GM12878 (cell line): ENCODE results near the gene TSGA10. TPM values are rescaled to one million over a fixed set of nuclear protein-coding genes. Genes with fewer than 3 reads are reported as not detected.

Source experiments
- ATAC-seq: fragments of 200-7000 bp; cut with Tn5 transposase; 3 replicates; pipeline ENCODE4 v1.9.1; 2020; ENCODE audit warnings: mild to moderate bottlenecking, moderate library complexity
- BruUV-seq: library from RNA; stranded (reverse); fragments of 400-500 nt; replicated peaks from 2 replicates; lab custom pipeline; 2021; lab: Mats Ljungman, UMichigan
- CTCF ChIA-PET: fragments of 300-600 bp; sonication (Branson Sonifier 250); formaldehyde crosslinking; extraction: SDS; loops from one replicate; lab custom pipeline; 2021; ENCODE audit warnings: inconsistent platforms; lab: Yijun Ruan, JAX
- POLR2A ChIA-PET: fragments of 350-600 bp; formaldehyde crosslinking; extraction: SDS; loops from one replicate; lab custom pipeline; 2021; ENCODE audit warnings: inconsistent platforms; lab: Charles Lee
- RAD21 ChIA-PET: fragments of 300-600 bp; sonication (Branson Sonifier 250); formaldehyde crosslinking; loops from one replicate; lab custom pipeline; 2023; ENCODE audit warnings: antibody characterized with exemption; ENCODE audit not compliant: unreplicated experiment; lab: Charles Lee
- SMC1A ChIA-PET: fragments of 300-600 bp; sonication (Branson Sonifier 250); formaldehyde crosslinking; loops from one replicate; lab custom pipeline; 2023; ENCODE audit not compliant: unreplicated experiment, uncharacterized antibody; lab: Charles Lee
- DNase-seq: peaks from one replicate; pipeline ENCODE4 v3.0.0-alpha.2; 2011; ENCODE audit warnings: low read depth, low spot score
- FAIRE-seq: peaks from 3 replicates; lab custom pipeline; 2011; peaks lifted over from hg19 to GRCh38; lab: Jason Lieb, UNC
- H2AFZ ChIP-seq: 2 replicates; pipeline ENCODE4 v1.6.0; 2011; ENCODE audit warnings: low read depth, low read length, control low read depth; ENCODE audit not compliant: control insufficient read depth
- H3K27ac ChIP-seq: 2 replicates; pipeline ENCODE4 v1.5.1; 2011; ENCODE audit warnings: control low read depth; ENCODE audit not compliant: control insufficient read depth, insufficient read depth
- H3K27me3 ChIP-seq, 2 experiments: replicated peaks in 1 of 2; 2 replicates each; pipeline versions ENCODE4 v1.6.0 to v1.6.1; 2011; ENCODE audit warnings: low read length in 1 of 2; ENCODE audit not compliant: control insufficient read depth in 2 of 2, insufficient read depth in 2 of 2
- H3K36me3 ChIP-seq, 2 experiments: 2 replicates each; pipeline ENCODE4 v1.5.1; 2011; ENCODE audit warnings: low read length in 1 of 2; ENCODE audit not compliant: control insufficient read depth in 2 of 2, insufficient read depth in 2 of 2
- H3K4me1 ChIP-seq: 2 replicates; pipeline ENCODE4 v1.6.1; 2011; ENCODE audit warnings: mild to moderate bottlenecking, low read length, moderate library complexity, mixed read lengths; ENCODE audit not compliant: control insufficient read depth, insufficient read depth
- H3K4me2 ChIP-seq: 2 replicates; pipeline ENCODE4 v1.6.0; 2011; ENCODE audit warnings: control low read depth; ENCODE audit not compliant: control insufficient read depth, insufficient read depth
- H3K4me3 ChIP-seq: fragments of 200-600 bp; sonication (generic); 2 replicates; pipeline ENCODE4 v1.5.1; 2016
- H3K79me2 ChIP-seq: 2 replicates; pipeline ENCODE4 v1.6.0; 2011; ENCODE audit warnings: low read length; ENCODE audit not compliant: control insufficient read depth, insufficient read depth
- H3K9ac ChIP-seq: 2 replicates; pipeline ENCODE4 v1.8.0; 2011; ENCODE audit warnings: low read length, control low read depth, mixed read lengths; ENCODE audit not compliant: control insufficient read depth, insufficient read depth
- H3K9me3 ChIP-seq: replicated peaks from 3 replicates; pipeline ENCODE4 v1.5.1; 2011; ENCODE audit warnings: mild to moderate bottlenecking, low read length; ENCODE audit not compliant: control insufficient read depth, insufficient read depth
- H4K20me1 ChIP-seq: 2 replicates; pipeline ENCODE4 v1.6.0; 2011; ENCODE audit not compliant: control insufficient read depth, insufficient read depth
- EP300 ChIP-seq, 2 experiments: fragments of 150-350 bp in 1 of 2; IDR thresholded peaks; 2 replicates each; pipeline ENCODE4 v1.6.1; 2011 to 2012; ENCODE audit warnings: low read depth in 2 of 2, low read length in 2 of 2, borderline replicate concordance in 1 of 2, improper control_type of control experiment in 1 of 2, inconsistent platforms in 1 of 2; ENCODE audit not compliant: control insufficient read depth in 1 of 2
- ESRRA ChIP-seq: IDR thresholded peaks from 2 replicates; pipeline ENCODE4 v1.6.1; 2012; ENCODE audit warnings: mild to moderate bottlenecking, low read length, improper control_type of control experiment
- EZH2 ChIP-seq: IDR thresholded peaks from 2 replicates; pipeline ENCODE4 v1.6.1; 2012; ENCODE audit warnings: low read depth, mild to moderate bottlenecking, control low read depth, inconsistent platforms, low read length, borderline replicate concordance; ENCODE audit not compliant: control insufficient read depth
- FOXM1 ChIP-seq: IDR thresholded peaks from 2 replicates; pipeline ENCODE4 v1.6.1; 2012; ENCODE audit warnings: low read depth, mild to moderate bottlenecking, inconsistent platforms, low read length, moderate library complexity
- HCFC1 ChIP-seq: fragments of 150-350 bp; IDR thresholded peaks from 2 replicates; pipeline ENCODE4 v1.6.1; 2014; ENCODE audit warnings: low read length
- MEF2B ChIP-seq: fragments of 450-650 bp; IDR thresholded peaks from 2 replicates; pipeline ENCODE4 v1.6.1; 2018; ENCODE audit warnings: mild to moderate bottlenecking, moderate library complexity; ENCODE audit not compliant: partially characterized antibody, poor library complexity, severe bottlenecking
- MYC ChIP-seq: IDR thresholded peaks from 2 replicates; pipeline ENCODE4 v1.6.1; 2011; ENCODE audit warnings: mild to moderate bottlenecking, low read length, moderate library complexity, inconsistent platforms; ENCODE audit not compliant: insufficient read depth, insufficient replicate concordance, insufficient read length, severe bottlenecking
- NFIC ChIP-seq: IDR thresholded peaks from 2 replicates; pipeline ENCODE4 v1.6.1; 2012; ENCODE audit warnings: low read depth, mild to moderate bottlenecking, inconsistent platforms, low read length, moderate library complexity
- NR2C1 ChIP-seq: fragments of 450-650 bp; IDR thresholded peaks from 2 replicates; pipeline ENCODE4 v1.6.1; 2017; ENCODE audit warnings: antibody characterized with exemption, mild to moderate bottlenecking, moderate library complexity
- NRF1 ChIP-seq: conservative IDR thresholded peaks from 2 replicates; pipeline ENCODE4 v1.6.1; 2011; ENCODE audit warnings: mild to moderate bottlenecking, low read depth, low read length, improper control_type of control experiment
- RB1 ChIP-seq: fragments of 450-650 bp; formaldehyde crosslinking; IDR thresholded peaks from 2 replicates; pipeline ENCODE4 v1.6.1; 2017; ENCODE audit warnings: mild to moderate bottlenecking, borderline replicate concordance
- SREBF1 ChIP-seq: IDR thresholded peaks from 2 replicates; pipeline ENCODE4 v1.6.1; 2012; ENCODE audit warnings: mild to moderate bottlenecking, low read length
- SREBF2 ChIP-seq: IDR thresholded peaks from 2 replicates; pipeline ENCODE4 v1.6.1; 2012; ENCODE audit warnings: mild to moderate bottlenecking, low read length
- TARDBP ChIP-seq: IDR thresholded peaks from 2 replicates; pipeline ENCODE4 v1.6.1; 2016; ENCODE audit warnings: borderline replicate concordance
- ZNF217 ChIP-seq: fragments of 450-650 bp; IDR thresholded peaks from 2 replicates; pipeline ENCODE4 v1.6.1; 2017; ENCODE audit warnings: antibody characterized with exemption, mild to moderate bottlenecking
- ZZZ3 ChIP-seq: IDR thresholded peaks from 2 replicates; pipeline ENCODE4 v1.6.1; 2011; ENCODE audit warnings: low read depth; ENCODE audit not compliant: control insufficient read depth, insufficient read length
- WGBS: methylation state at CpG from one replicate; pipeline ENCODE4 v1.1.6; 2016; ENCODE audit warnings: low lambda C conversion rate; ENCODE audit not compliant: insufficient replicate concordance, insufficient coverage; ENCODE audit errors: missing lambda C conversion rate; 5-methylcytosine and 5-hydroxymethylcytosine counted together
- in situ Hi-C: fragments of 300-500 bp; cut with MboI; formaldehyde crosslinking; loops from 9 replicates; pipeline ENCODE4 v1.14.3; 2018; ENCODE audit warnings: mixed read lengths
- intact Hi-C: fragments of 100-400 bp; cut with micrococcal nuclease; formaldehyde crosslinking; loops from one replicate; pipeline ENCODE4 v1.14.2; 2022; ENCODE audit not compliant: unreplicated experiment
- polyA plus RNA-seq, 11 experiments: library from polyadenylated mRNA; depleted of rRNA in 4 of 11; unstranded in 6 of 11; stranded (reverse) in 5 of 11; fragments of >200 nt; fragmentation: Nextera tagmentation in 4 of 11; fragmentation: Illumina TruSeq in 1 of 11; extraction: Ambion mirVana in 4 of 11; extraction: Trizol in 1 of 11; gene quantifications; 1 replicate in 1 of 11; 2 replicates in 10 of 11; pipeline versions ENCODE4 v1.2.1 to v1.2.3, GENCODE V29; 2011 to 2016; ENCODE audit warnings: inconsistent platforms in 2 of 11, missing spikeins in 2 of 11, low read depth in 1 of 11
- total RNA-seq, 4 experiments: library from RNA; depleted of rRNA in 3 of 4; stranded (reverse); fragments of >200 nt in 3 of 4; fragmentation: Illumina TruSeq in 1 of 4; extraction: Trizol in 1 of 4; gene quantifications; 2 replicates each; pipeline versions ENCODE4 v1.2.1 to v1.2.3, GENCODE V29; 2013 to 2021
- TF ChIP-seq, protein P1 (sequence below): IDR thresholded peaks from 2 replicates; pipeline ENCODE4 v1.6.1; 2011; ENCODE audit warnings: low read depth, low read length, improper control_type of control experiment, borderline replicate concordance
- TF ChIP-seq, protein P2 (sequence below): fragments of 150-350 bp; IDR thresholded peaks from 2 replicates; pipeline ENCODE4 v1.6.1; 2016; ENCODE audit warnings: low read depth, low read length
- TF ChIP-seq, protein P3 (sequence below): IDR thresholded peaks from 2 replicates; pipeline ENCODE4 v1.6.1; 2012; ENCODE audit warnings: low read length, inconsistent platforms

The TSGA10 gene
- total and polyA plus RNA-seq, 10 of the 15 experiments (the other 5 are each of a cell fraction or from before 2014, with no cell fraction given), result 5.3 to 13.5 (median 8.6) TPM

DNA sequence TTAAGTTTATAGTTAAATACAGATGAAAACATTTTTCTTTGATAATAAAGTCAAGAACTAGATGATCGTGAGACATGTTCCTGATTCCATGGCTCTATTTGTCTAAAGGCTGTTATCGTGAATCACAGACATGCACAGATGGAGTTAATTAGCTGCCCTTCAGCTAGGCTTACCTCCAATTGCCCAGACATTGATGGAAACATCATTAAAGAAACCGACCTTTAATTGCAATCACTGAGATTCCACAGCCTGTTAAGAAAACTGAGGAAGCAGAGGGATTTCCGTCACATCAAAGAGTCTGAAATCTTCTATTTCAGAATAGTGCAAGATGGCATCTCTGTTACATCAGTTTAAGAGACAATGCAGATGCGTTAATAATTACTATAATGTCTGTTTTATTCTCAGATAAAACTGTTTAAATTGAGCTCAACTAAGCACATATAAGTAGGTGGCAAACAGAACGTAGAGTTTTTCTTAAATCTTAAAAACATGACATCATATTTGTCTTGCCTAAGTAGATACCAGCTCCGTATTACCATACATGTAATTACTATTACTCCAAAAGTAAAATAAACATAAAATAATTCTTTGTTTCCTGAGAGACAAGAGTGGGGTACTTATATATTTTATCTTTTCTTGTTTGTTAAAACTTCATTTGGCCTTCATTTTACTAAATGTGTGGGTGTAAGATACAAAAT lies 194.8 kb downstream of the TSGA10 start:
- no peak for ATAC-seq
- DNase-seq, result no peak
- RAD21 ChIA-PET, result no interaction called here
- in situ Hi-C loops, result no loop called here
- FAIRE-seq, result no peak
- TF ChIP-seq ZNF217, result no peak
- TF ChIP-seq NFIC, result no peak
- TF ChIP-seq EP300 (IDR thresholded peaks at IDR 0.05; ENCODE audit: borderline replicate concordance in 1 of 2, control insufficient read depth in 1 of 2, low read depth in 2 of 2, low read length in 2 of 2), result no peak
- TF ChIP-seq ZZZ3, result no peak
- TF ChIP-seq, protein P1, sequence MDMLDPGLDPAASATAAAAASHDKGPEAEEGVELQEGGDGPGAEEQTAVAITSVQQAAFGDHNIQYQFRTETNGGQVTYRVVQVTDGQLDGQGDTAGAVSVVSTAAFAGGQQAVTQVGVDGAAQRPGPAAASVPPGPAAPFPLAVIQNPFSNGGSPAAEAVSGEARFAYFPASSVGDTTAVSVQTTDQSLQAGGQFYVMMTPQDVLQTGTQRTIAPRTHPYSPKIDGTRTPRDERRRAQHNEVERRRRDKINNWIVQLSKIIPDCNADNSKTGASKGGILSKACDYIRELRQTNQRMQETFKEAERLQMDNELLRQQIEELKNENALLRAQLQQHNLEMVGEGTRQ, result no peak
- no peak for TF ChIP-seq TARDBP
- no peak for TF ChIP-seq NRF1
- no peak for TF ChIP-seq HCFC1
- TF ChIP-seq SREBF2, result no peak
- TF ChIP-seq RB1, result no peak
- TF ChIP-seq FOXM1, result no peak
- TF ChIP-seq MYC, result no peak
- TF ChIP-seq SREBF1, result no peak
- TF ChIP-seq, protein P2, sequence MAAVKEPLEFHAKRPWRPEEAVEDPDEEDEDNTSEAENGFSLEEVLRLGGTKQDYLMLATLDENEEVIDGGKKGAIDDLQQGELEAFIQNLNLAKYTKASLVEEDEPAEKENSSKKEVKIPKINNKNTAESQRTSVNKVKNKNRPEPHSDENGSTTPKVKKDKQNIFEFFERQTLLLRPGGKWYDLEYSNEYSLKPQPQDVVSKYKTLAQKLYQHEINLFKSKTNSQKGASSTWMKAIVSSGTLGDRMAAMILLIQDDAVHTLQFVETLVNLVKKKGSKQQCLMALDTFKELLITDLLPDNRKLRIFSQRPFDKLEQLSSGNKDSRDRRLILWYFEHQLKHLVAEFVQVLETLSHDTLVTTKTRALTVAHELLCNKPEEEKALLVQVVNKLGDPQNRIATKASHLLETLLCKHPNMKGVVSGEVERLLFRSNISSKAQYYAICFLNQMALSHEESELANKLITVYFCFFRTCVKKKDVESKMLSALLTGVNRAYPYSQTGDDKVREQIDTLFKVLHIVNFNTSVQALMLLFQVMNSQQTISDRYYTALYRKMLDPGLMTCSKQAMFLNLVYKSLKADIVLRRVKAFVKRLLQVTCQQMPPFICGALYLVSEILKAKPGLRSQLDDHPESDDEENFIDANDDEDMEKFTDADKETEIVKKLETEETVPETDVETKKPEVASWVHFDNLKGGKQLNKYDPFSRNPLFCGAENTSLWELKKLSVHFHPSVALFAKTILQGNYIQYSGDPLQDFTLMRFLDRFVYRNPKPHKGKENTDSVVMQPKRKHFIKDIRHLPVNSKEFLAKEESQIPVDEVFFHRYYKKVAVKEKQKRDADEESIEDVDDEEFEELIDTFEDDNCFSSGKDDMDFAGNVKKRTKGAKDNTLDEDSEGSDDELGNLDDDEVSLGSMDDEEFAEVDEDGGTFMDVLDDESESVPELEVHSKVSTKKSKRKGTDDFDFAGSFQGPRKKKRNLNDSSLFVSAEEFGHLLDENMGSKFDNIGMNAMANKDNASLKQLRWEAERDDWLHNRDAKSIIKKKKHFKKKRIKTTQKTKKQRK, result no peak
- no peak for TF ChIP-seq ESRRA
- TF ChIP-seq NR2C1, result no peak
- no peak for TF ChIP-seq EZH2
- TF ChIP-seq MEF2B, result no peak
- TF ChIP-seq, protein P3, sequence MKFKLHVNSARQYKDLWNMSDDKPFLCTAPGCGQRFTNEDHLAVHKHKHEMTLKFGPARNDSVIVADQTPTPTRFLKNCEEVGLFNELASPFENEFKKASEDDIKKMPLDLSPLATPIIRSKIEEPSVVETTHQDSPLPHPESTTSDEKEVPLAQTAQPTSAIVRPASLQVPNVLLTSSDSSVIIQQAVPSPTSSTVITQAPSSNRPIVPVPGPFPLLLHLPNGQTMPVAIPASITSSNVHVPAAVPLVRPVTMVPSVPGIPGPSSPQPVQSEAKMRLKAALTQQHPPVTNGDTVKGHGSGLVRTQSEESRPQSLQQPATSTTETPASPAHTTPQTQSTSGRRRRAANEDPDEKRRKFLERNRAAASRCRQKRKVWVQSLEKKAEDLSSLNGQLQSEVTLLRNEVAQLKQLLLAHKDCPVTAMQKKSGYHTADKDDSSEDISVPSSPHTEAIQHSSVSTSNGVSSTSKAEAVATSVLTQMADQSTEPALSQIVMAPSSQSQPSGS, result no peak
- H3K27me3 ChIP-seq, result no peaks in the 10 kb centered on the region
- no peak overlapping the region for H3K4me2 ChIP-seq
- WGBS, result 44% methylated on average over 7 of the region's 7 CpGs
- no peak overlapping the region for H2AFZ ChIP-seq
- H3K4me1 ChIP-seq, result no peaks in the 10 kb centered on the region
- CTCF ChIA-PET, result no interaction called here
- no peak overlapping the region for H3K9ac ChIP-seq
- POLR2A ChIA-PET, result no interaction called here
- SMC1A ChIA-PET, result interaction anchor here (0.6 kb wide), 1 partner anchor 917 kb away, joined by 3 read pairs; no protein-coding TSS in a partner anchor
- H3K36me3 ChIP-seq, result no peaks in the 10 kb centered on the region
- H3K27ac ChIP-seq, result no peak overlapping the region
- H3K9me3 ChIP-seq, result no peaks in the 10 kb centered on the region
- no TSS peak for BruUV-seq
- no peak overlapping the region for H3K4me3 ChIP-seq
- no peaks in the 10 kb centered on the region for H4K20me1 ChIP-seq
- intact Hi-C loops, result no loop called here
- no peaks in the 10 kb centered on the region for H3K79me2 ChIP-seq
